ENCODE results near the gene NBPF14. TPM values are rescaled to one million over a fixed set of nuclear protein-coding genes. Genes with fewer than 3 reads are reported as not detected.
"Not testable (repeated sequence)": the region's sequence is repeated elsewhere in the genome, so short reads cannot be mapped to it uniquely, and the experiment has no call there.

Gene NBPF14
- total RNA-seq, 4 donors from 2014 or later: 18.2 to 42.5 (median 35.7) TPM

DNA sequence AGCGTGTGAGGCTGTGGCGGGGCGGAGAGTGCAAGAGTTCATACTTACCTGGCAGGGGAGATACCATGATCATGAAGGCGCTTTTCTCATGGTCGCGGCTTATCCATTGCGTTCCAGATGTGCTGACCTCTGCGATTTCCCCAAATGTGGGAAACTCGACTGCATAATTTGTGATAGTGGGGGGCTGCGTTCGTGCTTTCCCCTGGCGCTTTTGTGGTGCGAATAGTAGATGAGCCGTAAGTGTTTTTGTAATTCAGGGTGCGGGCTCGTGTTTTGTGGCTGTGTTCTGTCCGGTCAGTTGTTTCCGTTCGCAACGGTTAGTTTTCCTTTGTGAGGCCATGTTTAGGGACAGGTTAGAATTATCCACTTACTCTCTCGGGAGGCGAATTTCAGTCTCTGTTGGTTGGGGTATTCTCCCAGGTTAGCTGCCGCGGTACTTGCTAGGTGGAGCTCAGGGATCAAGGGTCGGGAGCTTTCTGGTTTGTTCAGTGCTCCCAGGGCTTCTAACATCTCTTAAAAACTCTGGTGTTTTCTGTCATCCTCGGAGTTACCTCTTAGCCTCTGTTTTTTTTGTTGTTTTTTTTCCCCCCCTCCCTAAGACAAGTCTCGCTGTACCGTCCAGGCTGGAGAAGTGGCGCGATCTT lies 73.1 kb downstream of the NBPF14 start:
- H3K27ac ChIP-seq: peak overlapping the region; percentile 63 to 83 (median 76)
- not testable (repeated sequence) for H3K27me3 ChIP-seq, H3K36me3 ChIP-seq, H3K9me3 ChIP-seq, H3K4me1 ChIP-seq
- H3K4me3 ChIP-seq: peak overlapping the region; percentile 25 to 49 (median 35)
- peak; percentile 83 to 97 (median 95) for DNase-seq
- TF ChIP-seq POLR2A (IDR thresholded peaks at IDR 0.05): peak; percentile 97 to 100

DNA sequence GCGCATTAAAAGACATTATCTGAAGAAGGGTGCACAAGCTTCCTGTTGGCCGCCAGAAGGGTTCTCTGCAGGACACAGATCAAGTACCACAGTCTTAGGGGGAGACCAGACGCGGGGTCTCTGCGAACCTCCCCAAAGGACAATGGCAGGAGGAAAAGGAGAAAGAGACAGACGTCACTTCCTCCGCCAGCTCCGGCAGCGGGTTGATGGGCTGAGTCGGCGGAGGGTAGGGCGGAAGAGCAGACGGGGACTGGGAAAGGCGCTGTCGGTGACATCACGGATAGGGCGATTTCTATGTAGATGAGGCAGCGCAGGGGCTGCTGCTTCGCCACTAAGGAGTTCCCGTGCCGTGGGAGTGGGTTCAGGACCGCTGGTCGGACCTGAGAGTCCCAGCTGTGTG lies 73.7 kb downstream of the NBPF14 start:
- H3K27ac ChIP-seq: peak overlapping the region; percentile 63 to 83 (median 76)

GRCh38 chr1:148514310-148514709 lies 81.5 kb downstream of the NBPF14 start:
- H3K27me3 ChIP-seq, H3K9me3 ChIP-seq: not testable (repeated sequence)

More for the DNA sequence above, 73.7 kb downstream of the NBPF14 start:
- peak; percentile 84 to 94 (median 85) for DNase-seq
- not testable (repeated sequence) for H3K27me3 ChIP-seq, H3K4me1 ChIP-seq, H3K9me3 ChIP-seq, H3K36me3 ChIP-seq
- H3K4me3 ChIP-seq: peak overlapping the region; percentile 6 to 48 (median 30)

GRCh38 chr1:148512571-148513184 lies 83.1 kb downstream of the NBPF14 start:
- H3K4me1 ChIP-seq, H3K36me3 ChIP-seq, H3K27ac ChIP-seq, H3K9me3 ChIP-seq, H3K4me3 ChIP-seq, H3K27me3 ChIP-seq, DNase-seq: not testable (repeated sequence)

More at GRCh38 chr1:148514310-148514709, 81.5 kb downstream of the NBPF14 start:
- not testable (repeated sequence) for H3K36me3 ChIP-seq, H3K27ac ChIP-seq, H3K4me3 ChIP-seq, H3K4me1 ChIP-seq, DNase-seq

DNA sequence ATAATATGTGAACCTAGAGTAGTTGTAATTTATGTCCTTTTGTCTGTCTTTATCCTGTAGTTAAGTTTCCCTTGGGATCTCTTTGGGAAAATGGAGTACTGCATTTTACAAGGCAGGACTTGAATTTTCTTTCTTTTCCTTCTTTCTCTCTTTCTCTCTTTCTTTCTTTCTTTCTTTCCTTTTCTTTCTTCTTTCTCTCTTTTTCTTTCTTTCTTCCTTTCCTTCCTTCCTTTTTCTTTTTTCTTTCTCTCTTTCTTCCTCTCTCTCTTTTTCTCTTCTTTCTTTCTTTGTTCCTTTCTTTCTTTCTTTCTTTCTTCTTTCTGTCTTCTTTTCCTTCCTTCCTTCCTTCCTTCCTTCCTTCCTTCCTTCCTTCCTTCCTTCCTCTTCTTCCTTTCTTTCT lies 101.9 kb downstream of the NBPF14 start:
- H3K4me3 ChIP-seq, H3K36me3 ChIP-seq, DNase-seq, H3K27me3 ChIP-seq, H3K27ac ChIP-seq, H3K9me3 ChIP-seq, H3K4me1 ChIP-seq: not testable (repeated sequence)

GRCh38 chr1:148483029-148483428 lies 112.8 kb downstream of the NBPF14 start, which contains the start of gene PPIAL4G:
Gene PPIAL4G, minus strand, starts transcription at chr1:148483302. Its CDS starts 50 bp downstream, at chr1:148483252.
- H3K27ac ChIP-seq, H3K9me3 ChIP-seq, H3K36me3 ChIP-seq, H3K27me3 ChIP-seq, H3K4me1 ChIP-seq, H3K4me3 ChIP-seq: not testable (repeated sequence)
- DNase-seq: peak in 1 of 3 donors; percentile 7

Small RNAs within 50 kb of the gene (small RNA-seq; reads per million reads assigned to genes)
- gene RF00003: 0 to 0.38 reads per million in 2 donors

Other genes starting within 250 kb of the NBPF14 start
- not detected for gene PPIAL4G, start 112.7 kb downstream of the NBPF14 start, total RNA-seq
- gene NUDT4B, start 152.8 kb upstream of the NBPF14 start, total RNA-seq: 10 to 100 TPM in 2 of 4 donors, 1 to 10 TPM in 2; 6.3 to 29.6 (median 14.5) TPM
- gene PDE4DIP, start 248.4 kb upstream of the NBPF14 start, total RNA-seq: 100 to 1,000 TPM in 3 of 4 donors, 10 to 100 TPM in 1; 91.1 to 132 (median 105) TPM